GM18517 (cell line): Measurements from ENCODE around the gene MED12L.

ENCODE experiments used
- ATAC-seq: cut with Tn5 transposase; IDR thresholded peaks from one replicate; pipeline ENCODE4 v1.9.1; 2021; ENCODE audit warnings: mild to moderate bottlenecking, moderate library complexity; ENCODE audit not compliant: unreplicated experiment

The MED12L gene

GRCh38 chr3:151316267-151316991 is 231.0 kb downstream of the MED12L start, which contains the start of gene GPR87:
Gene GPR87 (minus strand): TSS chr3:151316820. CDS start chr3:151300100, 16,720 bp downstream.
- ATAC-seq: no peak

GRCh38 chr3:151318313-151318712 is 232.8 kb downstream of the MED12L start:
- ATAC-seq: no peak

GRCh38 chr3:151318991-151319390 is 233.5 kb downstream of the MED12L start:
- ATAC-seq: no peak

- ATAC-seq: no peak
These were observed 234.2 kb downstream of the MED12L start for GRCh38 chr3:151319628-151320027.

DNA sequence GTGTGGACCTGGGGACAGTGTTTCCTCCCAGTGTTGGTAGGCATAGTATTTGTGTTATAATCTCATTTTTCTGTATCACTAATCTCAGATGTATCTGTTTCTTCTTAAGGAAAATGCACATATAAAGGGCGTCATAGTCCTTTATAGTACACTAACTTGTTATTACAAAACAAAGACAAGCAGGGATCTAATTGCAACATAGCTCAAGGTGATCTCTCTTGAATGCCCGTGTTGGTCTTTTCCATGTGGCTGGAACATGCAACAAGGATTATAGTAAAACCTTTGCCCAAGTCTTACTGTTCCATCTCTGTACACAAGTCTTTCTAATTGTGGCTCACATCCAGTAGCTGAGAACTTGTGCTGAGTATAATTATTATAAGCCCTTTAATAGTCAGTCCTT is 234.7 kb downstream of the MED12L start:
- no peak for ATAC-seq

GRCh38 chr3:151321526-151321925 is 236.1 kb downstream of the MED12L start:
- no peak for ATAC-seq

DNA sequence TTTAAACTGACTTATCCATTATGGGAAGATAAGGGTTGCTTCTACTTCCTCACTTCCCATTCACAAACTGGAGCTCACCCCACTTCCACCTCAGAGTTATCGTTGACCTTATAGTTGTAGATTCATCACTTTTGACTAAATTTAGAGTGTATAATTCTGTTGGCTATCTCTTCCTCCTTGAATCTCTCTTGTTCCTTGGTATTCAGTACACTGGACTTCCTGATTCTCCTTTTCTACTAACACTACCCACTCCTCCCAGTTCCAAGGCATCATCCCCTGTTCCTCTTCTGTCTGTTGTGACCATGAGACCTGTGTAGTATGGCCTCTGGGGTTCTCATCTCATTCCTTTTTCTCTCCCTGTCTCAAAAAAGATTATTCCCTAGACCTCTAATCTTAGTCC is 237.0 kb downstream of the MED12L start:
- ATAC-seq: no peak

DNA sequence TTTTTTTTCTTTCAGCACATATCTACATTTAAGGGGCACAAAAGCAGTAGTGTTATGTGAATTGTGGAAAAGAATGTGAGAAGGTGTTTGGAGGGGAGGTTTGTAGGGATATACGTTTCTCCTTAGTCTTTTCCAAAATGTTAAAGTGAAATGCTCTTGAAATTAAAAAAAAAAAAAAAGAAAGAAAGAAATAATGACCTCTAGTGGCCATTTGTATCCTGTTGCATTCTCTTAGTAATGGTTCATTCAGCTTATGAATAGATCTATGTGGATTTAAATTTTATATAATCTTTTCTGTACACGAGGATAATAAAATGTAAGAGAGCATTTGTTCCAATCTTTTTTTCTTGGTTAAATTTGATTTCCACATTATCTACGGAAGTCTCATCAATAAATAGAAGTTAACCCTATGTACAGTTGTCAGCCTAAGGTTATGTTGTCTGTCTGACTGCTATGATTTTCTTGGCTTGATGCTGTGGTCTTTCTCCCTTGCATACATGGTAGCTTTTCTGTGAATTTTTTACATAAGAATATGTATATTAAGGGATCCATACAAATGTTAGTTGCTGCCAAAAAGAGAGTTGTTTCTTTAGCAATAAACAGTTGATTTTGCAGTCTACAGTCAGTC is 242.2 kb downstream of the MED12L start:
- ATAC-seq: no peak

DNA sequence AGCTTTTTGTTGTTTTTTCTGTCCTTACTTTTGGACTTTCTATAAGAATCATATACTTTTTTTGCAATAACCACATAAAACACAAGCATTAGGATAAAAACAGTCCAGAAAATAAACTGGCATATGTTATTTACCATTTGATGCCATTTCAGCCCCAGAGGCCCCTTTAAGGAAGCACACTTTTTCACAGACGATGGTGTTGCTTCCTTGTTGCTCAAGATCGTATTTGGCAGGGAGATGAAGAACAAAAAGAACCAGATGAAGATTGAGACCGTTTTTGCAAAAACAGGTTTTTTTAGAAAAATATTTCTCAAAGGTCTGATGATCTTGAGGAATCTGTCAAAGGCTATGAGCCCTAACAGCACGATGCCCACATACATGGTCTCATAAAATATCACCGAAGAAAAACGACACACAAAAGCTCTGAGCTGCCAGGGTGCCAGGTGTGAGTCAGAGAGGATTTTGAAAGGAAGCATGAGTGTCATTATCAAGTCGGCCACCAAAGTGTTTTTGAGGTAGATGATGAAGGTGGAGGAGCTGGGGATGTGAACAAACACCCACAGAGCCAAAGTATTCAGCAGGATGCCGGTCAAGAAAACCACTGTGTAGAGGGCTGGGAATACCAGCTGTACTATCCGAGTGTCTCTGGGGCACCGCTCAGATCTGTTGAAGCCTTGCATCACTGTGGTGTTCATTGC is 243.0 kb downstream of the MED12L start:
- ATAC-seq: no peak

DNA sequence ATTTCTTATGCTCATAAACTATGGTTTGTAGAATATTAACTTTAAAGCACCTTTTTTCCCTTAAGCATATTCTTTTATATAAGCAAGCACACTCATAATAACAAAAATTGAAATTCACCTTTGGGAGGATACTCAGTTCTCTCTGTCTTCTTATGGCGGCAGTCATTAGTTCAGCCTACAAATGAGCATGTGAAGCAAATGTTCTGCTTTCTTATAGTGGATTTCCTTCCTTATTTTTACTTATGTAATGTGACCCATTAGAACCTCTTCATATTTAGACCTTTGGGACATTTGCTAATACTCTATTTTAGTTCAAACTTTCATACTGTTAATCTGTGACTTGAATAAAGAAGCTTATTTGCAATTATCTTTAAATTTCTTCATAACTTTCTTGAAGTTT is 243.9 kb downstream of the MED12L start, which contains the start of gene P2RY13:
P2RY13 (minus strand) TSS at position 187 of the 400 bp plus-strand sequence; CDS start at position 166, 21 bp downstream.
- ATAC-seq: no peak

- no peak for ATAC-seq
These were observed 244.9 kb downstream of the MED12L start for GRCh38 chr3:151330379-151330778.

GRCh38 chr3:151330899-151331298 is 245.4 kb downstream of the MED12L start:
- ATAC-seq: no peak

DNA sequence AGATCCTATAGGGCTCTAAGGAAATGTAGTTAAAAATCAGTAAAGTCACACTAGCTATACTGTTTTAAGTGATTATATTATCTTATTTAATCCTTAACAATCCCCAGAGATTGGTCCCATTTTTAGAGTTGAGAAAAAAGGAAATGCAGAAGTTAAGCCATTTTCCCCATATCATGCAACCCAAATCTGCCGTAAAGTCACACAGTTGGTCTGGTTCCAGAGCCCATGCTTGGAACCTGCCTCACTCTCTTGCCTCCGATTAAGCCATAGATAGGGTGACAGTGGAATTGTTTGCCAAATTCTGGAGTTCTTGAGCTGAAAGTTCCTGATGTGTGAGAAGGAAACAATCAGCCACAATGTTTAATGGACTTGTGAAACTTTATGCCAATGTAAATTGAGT is 246.2 kb downstream of the MED12L start:
- ATAC-seq: no peak

- no peak for ATAC-seq
These were observed 260.4 kb downstream of the MED12L start for GRCh38 chr3:151345859-151346258.

- no peak for ATAC-seq
These were observed 260.8 kb downstream of the MED12L start for GRCh38 chr3:151346292-151346691.

DNA sequence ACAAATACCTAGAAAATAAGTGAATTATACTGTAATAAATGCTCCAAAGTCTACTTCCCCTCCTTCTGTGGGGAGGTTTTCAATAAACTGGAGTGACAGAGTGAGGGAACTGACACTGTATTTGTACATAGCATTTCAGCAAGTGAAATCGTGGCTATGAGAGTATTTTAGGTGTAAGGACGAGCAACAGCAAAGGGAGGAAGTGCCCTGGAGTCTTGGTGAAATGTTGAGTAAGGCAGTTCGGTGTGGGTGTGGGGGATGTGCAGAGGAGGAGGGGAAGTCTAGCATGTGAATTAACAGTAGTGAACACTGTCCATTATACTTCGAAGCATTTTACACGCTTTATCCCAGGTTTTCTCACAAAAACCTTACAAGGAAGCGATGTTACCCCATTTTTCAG is 262.0 kb downstream of the MED12L start:
- ATAC-seq: no peak

GRCh38 chr3:151350656-151351055 is 265.2 kb downstream of the MED12L start:
- ATAC-seq: no peak

DNA sequence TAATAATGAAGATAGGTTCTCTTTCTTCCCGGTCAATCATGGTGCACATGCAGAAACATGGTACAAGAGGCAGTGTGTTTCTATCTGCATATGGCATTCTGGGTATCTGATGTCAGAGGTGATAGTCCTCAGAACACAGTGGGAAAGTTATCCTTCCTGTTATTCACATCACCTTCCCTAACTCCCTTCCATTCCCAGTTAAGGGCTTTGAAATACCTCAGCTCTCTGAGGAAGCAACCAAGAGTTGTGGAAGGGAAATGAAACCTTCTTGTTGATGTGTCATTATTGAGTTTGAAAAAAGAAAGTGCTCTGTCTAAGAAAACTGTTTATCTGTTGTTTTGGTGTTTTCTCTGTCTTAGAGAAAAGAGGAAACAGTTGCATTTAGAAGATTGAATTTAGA is 265.8 kb downstream of the MED12L start:
- ATAC-seq: peak; percentile 81

DNA sequence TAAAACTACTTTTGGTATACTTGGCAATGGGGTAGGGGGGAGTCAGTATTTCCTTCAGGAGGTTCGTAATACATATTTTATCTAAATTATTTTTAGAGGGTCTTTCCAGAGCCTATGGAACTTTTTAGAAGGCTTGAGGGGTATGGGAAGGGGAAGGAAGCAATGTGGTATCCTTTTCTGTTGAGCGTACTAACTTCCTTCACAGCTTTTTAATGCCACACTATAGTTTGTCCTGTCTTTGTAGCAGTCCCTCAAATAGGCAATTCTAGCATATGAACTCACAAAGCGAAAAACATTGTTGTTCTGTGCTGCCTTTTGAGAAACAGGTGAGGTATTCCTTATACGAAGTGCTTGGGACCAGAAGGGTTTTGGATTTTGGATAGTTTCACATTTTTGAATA is 266.2 kb downstream of the MED12L start:
- peak; percentile 16 for ATAC-seq

DNA sequence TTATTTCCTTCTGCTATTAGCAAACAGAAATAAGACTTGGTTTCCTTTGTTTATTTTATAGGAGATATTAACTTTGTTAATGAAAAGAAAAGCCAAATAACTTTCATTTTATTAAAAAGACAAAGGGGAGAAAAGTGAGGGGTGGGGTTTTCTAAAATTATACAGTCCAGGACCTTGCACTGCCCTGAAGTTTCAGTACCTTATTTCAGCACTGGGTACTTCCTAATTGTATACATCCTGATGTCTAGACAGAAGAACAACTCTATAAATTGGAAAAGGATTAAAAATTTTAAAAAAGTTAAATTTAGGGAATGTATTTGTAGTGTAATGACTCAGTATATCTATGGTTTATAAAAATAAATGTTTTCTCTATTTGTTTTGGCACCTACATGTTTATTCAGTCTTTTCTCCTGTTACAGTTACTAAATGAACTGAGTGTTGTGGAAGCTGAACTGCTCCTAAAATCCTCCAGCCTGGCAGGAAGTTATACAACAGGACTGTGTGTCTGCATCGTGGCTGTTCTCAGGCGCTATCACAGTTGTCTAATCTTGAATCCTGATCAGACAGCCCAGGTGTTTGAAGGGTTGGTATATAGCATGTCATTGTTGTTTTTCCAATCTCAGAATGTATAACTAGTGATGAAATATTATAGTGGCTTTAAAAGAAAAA is 271.5 kb downstream of the MED12L start:
- ATAC-seq: no peak

- no peak for ATAC-seq
These were observed 272.0 kb downstream of the MED12L start for GRCh38 chr3:151357463-151357850.
